Fibroblast of the aortic adventitia (primary cell): ENCODE measurements around the gene DCUN1D5. TPM values are rescaled to one million over a fixed set of nuclear protein-coding genes. Genes with fewer than 3 reads are reported as not detected.
"Not testable (repeated sequence)": the region's sequence is repeated elsewhere in the genome, so short reads cannot be mapped to it uniquely, and the experiment has no call there.

Experiments used
- DNase-seq: peaks from one replicate; pipeline ENCODE4 v3.0.0-alpha.2; 2010; ENCODE audit warnings: low read depth
- H3K4me3 ChIP-seq: 2 replicates; pipeline ENCODE4 v1.5.1; 2011; ENCODE audit warnings: low read depth, mild to moderate bottlenecking, control low read depth, low read length, moderate library complexity
- total RNA-seq: library from RNA; depleted of rRNA; stranded (reverse); fragments of >200 nt; gene quantifications from 2 replicates; pipeline ENCODE4 v1.2.3, GENCODE V29; 2012; ENCODE audit warnings: low replicate concordance
- TF ChIP-seq, protein P1 (sequence below): IDR thresholded peaks from 2 replicates; pipeline ENCODE4 v1.5.1; 2011; ENCODE audit warnings: mild to moderate bottlenecking, low read length, control low read depth, inconsistent platforms; ENCODE audit not compliant: insufficient read depth

Gene DCUN1D5
- total RNA-seq, 1 donor: 55.9 TPM

DNA sequence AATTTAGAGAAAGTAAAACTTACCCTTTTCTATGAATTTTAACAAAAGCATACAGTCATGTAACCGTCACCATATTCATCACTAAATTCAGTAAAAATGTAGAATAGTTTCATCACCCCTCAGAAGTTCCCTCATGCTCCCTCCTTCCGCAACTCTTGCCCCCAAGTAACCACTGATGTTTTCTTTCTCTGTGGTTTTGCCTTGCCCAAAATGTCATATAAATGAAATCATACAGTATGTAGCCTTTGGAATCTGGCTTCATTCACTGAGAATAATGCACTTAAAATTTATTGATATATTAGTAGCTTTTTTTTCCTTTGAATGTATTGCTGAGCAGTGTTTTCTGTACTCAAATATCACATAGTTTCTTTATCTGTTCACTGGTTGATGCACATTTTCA, 60.1 kb downstream of the DCUN1D5 start:
- TF ChIP-seq, protein P1, sequence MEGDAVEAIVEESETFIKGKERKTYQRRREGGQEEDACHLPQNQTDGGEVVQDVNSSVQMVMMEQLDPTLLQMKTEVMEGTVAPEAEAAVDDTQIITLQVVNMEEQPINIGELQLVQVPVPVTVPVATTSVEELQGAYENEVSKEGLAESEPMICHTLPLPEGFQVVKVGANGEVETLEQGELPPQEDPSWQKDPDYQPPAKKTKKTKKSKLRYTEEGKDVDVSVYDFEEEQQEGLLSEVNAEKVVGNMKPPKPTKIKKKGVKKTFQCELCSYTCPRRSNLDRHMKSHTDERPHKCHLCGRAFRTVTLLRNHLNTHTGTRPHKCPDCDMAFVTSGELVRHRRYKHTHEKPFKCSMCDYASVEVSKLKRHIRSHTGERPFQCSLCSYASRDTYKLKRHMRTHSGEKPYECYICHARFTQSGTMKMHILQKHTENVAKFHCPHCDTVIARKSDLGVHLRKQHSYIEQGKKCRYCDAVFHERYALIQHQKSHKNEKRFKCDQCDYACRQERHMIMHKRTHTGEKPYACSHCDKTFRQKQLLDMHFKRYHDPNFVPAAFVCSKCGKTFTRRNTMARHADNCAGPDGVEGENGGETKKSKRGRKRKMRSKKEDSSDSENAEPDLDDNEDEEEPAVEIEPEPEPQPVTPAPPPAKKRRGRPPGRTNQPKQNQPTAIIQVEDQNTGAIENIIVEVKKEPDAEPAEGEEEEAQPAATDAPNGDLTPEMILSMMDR: no peak
- DNase-seq: peak; percentile 53
- no peak overlapping the region for H3K4me3 ChIP-seq

GRCh38 chr11:103029401-103029800, 62.6 kb downstream of the DCUN1D5 start:
- no peak overlapping the region for H3K4me3 ChIP-seq
- DNase-seq: no peak
- TF ChIP-seq, protein P1: no peak

- H3K4me3 ChIP-seq: not testable (repeated sequence)
- peak; percentile 62 for DNase-seq
These were observed 63.5 kb downstream of the DCUN1D5 start for GRCh38 chr11:103028304-103029020.

- DNase-seq: peak; percentile 87
- H3K4me3 ChIP-seq: no peak overlapping the region
- TF ChIP-seq, protein P1: no peak
These were observed 67.9 kb downstream of the DCUN1D5 start for GRCh38 chr11:103024086-103024485.

DNA sequence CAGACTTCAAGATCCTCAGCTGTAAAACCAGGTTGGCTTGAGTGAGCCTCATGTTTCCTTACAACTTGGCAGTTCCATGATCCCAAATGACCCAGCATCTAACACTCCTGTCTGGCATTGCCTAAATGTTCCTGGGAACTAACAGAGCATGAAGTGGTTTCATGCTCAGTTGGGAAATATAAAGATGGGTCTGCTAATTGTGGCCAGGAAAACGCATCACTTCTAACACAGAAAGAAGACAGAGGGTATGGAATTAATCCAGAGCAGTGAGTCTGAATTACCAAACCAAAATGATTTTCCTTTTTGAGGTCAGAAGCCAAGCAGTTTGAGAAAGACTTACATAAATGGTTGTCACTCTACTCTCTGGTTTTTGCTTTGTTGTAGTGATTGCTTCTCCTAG, 75.9 kb downstream of the DCUN1D5 start:
- no peak overlapping the region for H3K4me3 ChIP-seq
- TF ChIP-seq, protein P1: no peak
- DNase-seq: no peak

GRCh38 chr11:103013421-103013820, 78.5 kb downstream of the DCUN1D5 start:
- H3K4me3 ChIP-seq: no peak overlapping the region
- no peak for DNase-seq
- TF ChIP-seq, protein P1: no peak

Other genes with a start within 250 kb of the DCUN1D5 start
- gene MMP3, start 248.6 kb downstream of the DCUN1D5 start, total RNA-seq: 3.3 TPM in 1 of 2 replicates, not detected in the other
- not detected in 2 replicates for gene MMP12, start 217.2 kb downstream of the DCUN1D5 start, total RNA-seq
- not detected in 2 replicates for gene MMP13, start 136.4 kb downstream of the DCUN1D5 start, total RNA-seq
- gene DYNC2H1, start 17.3 kb upstream of the DCUN1D5 start, total RNA-seq: 74.0 and 99.0 TPM in 2 replicates